ENCODE data around the gene STARD13.

STARD13 gene

DNA sequence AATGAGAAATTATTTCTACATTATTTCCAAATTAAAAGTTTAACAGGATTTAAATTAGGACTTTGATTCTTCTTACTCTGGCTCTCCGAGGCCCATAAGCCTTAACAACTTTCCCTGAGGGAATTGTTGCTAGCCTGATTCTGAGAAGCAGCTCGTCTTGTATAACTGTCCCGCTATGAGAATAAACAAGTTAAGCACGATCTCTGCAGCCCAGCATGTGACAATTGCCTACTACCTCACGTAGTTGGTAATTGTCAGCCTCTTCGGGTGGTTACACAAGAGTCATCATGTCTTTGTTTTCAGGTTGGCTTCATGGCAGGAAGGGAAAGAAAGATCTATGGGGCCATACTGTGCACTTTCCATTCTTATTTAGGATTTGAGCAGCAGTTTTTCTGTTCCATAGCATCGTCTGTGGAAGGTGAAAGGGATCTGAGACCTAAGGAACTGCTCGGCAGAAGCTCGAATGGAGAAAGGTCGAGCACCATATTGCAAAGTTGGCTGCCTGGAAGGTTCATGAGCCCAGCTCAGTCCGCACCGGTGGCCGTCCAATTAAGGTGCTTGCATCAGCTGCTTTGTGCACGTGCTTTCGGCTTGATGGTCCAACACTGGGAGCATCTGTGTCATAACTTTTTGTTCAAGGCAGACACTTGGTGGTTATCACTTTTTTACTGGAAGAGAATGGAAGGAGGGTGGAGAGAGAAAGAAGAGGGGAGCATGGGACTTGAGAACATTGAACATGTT is 1.8 kb upstream of the STARD13 start:
- H3K27ac ChIP-seq (replicated peaks) = no peak overlapping the region
- no peak for DNase-seq (ENCODE audit: low read depth in 1 of 2, low spot score in 1 of 2)
- TF ChIP-seq SPI1 (IDR thresholded peaks at IDR 0.05; ENCODE audit: borderline replicate concordance, low read depth) (no peak), GABPA (IDR thresholded peaks at IDR 0.05; ENCODE audit: low read depth) (no peak), POLR2AphosphoS5 (IDR thresholded peaks at IDR 0.05; ENCODE audit: low read depth) (no peak)
- TF ChIP-seq, protein P1, sequence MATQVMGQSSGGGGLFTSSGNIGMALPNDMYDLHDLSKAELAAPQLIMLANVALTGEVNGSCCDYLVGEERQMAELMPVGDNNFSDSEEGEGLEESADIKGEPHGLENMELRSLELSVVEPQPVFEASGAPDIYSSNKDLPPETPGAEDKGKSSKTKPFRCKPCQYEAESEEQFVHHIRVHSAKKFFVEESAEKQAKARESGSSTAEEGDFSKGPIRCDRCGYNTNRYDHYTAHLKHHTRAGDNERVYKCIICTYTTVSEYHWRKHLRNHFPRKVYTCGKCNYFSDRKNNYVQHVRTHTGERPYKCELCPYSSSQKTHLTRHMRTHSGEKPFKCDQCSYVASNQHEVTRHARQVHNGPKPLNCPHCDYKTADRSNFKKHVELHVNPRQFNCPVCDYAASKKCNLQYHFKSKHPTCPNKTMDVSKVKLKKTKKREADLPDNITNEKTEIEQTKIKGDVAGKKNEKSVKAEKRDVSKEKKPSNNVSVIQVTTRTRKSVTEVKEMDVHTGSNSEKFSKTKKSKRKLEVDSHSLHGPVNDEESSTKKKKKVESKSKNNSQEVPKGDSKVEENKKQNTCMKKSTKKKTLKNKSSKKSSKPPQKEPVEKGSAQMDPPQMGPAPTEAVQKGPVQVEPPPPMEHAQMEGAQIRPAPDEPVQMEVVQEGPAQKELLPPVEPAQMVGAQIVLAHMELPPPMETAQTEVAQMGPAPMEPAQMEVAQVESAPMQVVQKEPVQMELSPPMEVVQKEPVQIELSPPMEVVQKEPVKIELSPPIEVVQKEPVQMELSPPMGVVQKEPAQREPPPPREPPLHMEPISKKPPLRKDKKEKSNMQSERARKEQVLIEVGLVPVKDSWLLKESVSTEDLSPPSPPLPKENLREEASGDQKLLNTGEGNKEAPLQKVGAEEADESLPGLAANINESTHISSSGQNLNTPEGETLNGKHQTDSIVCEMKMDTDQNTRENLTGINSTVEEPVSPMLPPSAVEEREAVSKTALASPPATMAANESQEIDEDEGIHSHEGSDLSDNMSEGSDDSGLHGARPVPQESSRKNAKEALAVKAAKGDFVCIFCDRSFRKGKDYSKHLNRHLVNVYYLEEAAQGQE (IDR thresholded peaks at IDR 0.05; ENCODE audit: insufficient replicate concordance, low read depth) = no peak
- TF ChIP-seq, protein P2, sequence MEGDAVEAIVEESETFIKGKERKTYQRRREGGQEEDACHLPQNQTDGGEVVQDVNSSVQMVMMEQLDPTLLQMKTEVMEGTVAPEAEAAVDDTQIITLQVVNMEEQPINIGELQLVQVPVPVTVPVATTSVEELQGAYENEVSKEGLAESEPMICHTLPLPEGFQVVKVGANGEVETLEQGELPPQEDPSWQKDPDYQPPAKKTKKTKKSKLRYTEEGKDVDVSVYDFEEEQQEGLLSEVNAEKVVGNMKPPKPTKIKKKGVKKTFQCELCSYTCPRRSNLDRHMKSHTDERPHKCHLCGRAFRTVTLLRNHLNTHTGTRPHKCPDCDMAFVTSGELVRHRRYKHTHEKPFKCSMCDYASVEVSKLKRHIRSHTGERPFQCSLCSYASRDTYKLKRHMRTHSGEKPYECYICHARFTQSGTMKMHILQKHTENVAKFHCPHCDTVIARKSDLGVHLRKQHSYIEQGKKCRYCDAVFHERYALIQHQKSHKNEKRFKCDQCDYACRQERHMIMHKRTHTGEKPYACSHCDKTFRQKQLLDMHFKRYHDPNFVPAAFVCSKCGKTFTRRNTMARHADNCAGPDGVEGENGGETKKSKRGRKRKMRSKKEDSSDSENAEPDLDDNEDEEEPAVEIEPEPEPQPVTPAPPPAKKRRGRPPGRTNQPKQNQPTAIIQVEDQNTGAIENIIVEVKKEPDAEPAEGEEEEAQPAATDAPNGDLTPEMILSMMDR (IDR thresholded peaks at IDR 0.05; ENCODE audit: insufficient read depth, low read length) = no peak
- no peaks in the 10 kb centered on the region for H3K27me3 ChIP-seq (ENCODE audit: insufficient read depth, poor library complexity, severe bottlenecking)
- H3K4me3 ChIP-seq (replicated peaks; ENCODE audit: insufficient read depth, low read length) = no peak overlapping the region

DNA sequence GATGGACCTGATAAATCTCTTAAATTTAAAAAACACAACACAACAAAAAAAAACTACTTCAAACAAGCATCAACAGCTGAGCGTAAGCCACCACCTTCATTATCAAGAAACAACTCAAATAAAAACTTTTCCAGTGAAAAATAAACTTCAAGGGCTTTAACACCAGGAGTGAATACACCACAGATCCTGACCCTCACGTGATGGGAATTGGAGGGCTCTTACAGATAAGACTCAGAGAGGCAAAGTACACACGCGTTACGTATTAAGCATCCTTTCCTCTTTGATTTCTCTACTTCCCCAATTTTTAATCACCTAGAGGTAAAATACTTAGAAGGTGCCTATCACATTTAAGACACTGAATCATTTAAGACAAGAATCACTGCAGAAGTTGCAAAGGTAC is 573 bp upstream of the STARD13 start:
- DNase-seq (ENCODE audit: low read depth in 1 of 2, low spot score in 1 of 2) = no peak
- Histone ChIP-seq H3K27ac (replicated peaks) (no peak overlapping the region), H3K4me3 (replicated peaks; ENCODE audit: insufficient read depth, low read length) (no peak overlapping the region), H3K27me3 (ENCODE audit: insufficient read depth, poor library complexity, severe bottlenecking) (no peaks in the 10 kb centered on the region)
- TF ChIP-seq SPI1 (IDR thresholded peaks at IDR 0.05; ENCODE audit: borderline replicate concordance, low read depth) (no peak), POLR2AphosphoS5 (IDR thresholded peaks at IDR 0.05; ENCODE audit: low read depth) (no peak), GABPA (IDR thresholded peaks at IDR 0.05; ENCODE audit: low read depth) (no peak)
- TF ChIP-seq, protein P1 (IDR thresholded peaks at IDR 0.05; ENCODE audit: insufficient replicate concordance, low read depth) = no peak
- TF ChIP-seq, protein P2 (IDR thresholded peaks at IDR 0.05; ENCODE audit: insufficient read depth, low read length) = no peak

DNA sequence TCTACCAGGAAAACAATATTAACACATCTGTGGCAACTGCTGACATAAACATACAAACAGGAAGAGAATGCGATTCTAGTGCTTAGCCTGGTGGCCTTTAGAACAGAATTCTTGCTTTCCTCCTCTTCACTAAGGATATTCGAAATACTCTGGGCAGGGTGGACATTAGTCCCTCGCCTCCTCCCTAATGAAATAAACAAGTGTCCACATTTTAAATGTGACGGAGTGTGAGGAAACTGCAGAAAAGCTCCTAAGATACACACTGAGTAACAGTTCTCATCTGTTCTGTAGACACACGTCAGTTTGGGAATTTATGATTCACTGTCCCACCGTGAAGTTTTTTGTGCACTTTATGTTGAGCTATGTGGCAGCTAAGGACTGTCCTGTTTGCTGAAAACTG is 639 bp downstream of the STARD13 start:
- H3K27ac ChIP-seq (replicated peaks) = no peak overlapping the region

More for the DNA sequence above, 639 bp downstream of the STARD13 start:
- no peaks in the 10 kb centered on the region for H3K27me3 ChIP-seq (ENCODE audit: insufficient read depth, poor library complexity, severe bottlenecking)
- no peak for DNase-seq (ENCODE audit: low read depth in 1 of 2, low spot score in 1 of 2)
- no peak overlapping the region for H3K4me3 ChIP-seq (replicated peaks; ENCODE audit: insufficient read depth, low read length)
- TF ChIP-seq SPI1 (IDR thresholded peaks at IDR 0.05; ENCODE audit: borderline replicate concordance, low read depth) (no peak), POLR2AphosphoS5 (IDR thresholded peaks at IDR 0.05; ENCODE audit: low read depth) (no peak), GABPA (IDR thresholded peaks at IDR 0.05; ENCODE audit: low read depth) (no peak)
- TF ChIP-seq, protein P1 (IDR thresholded peaks at IDR 0.05; ENCODE audit: insufficient replicate concordance, low read depth) = no peak
- TF ChIP-seq, protein P2 (IDR thresholded peaks at IDR 0.05; ENCODE audit: insufficient read depth, low read length) = no peak
